ENCODE measurements around the gene ATP5F1C.

DNA sequence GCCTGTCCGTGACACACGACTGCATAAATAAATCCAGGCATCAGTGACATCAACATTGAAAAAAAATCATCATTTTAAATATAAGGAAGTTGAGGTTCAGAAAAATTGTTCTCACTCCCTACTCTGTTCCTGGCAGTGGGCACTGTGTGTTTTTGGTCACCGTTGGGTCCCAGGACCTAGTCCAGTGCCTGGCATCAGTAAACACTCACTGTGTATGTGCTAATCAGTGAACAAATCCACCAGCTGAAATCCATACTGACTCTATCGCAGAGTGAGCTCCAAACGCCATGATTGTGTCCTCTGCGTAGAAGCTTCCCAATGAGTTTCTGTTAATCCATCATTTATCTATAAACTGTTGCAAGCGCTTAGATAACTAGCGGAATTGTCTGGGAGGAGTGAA is 43.7 kb upstream of the ATP5F1C start:
- TF ChIP-seq, protein P1, sequence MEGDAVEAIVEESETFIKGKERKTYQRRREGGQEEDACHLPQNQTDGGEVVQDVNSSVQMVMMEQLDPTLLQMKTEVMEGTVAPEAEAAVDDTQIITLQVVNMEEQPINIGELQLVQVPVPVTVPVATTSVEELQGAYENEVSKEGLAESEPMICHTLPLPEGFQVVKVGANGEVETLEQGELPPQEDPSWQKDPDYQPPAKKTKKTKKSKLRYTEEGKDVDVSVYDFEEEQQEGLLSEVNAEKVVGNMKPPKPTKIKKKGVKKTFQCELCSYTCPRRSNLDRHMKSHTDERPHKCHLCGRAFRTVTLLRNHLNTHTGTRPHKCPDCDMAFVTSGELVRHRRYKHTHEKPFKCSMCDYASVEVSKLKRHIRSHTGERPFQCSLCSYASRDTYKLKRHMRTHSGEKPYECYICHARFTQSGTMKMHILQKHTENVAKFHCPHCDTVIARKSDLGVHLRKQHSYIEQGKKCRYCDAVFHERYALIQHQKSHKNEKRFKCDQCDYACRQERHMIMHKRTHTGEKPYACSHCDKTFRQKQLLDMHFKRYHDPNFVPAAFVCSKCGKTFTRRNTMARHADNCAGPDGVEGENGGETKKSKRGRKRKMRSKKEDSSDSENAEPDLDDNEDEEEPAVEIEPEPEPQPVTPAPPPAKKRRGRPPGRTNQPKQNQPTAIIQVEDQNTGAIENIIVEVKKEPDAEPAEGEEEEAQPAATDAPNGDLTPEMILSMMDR (IDR thresholded peaks at IDR 0.05) = no peak
- no peak for TF ChIP-seq POLR2AphosphoS5 (IDR thresholded peaks at IDR 0.05)
- no peak for TF ChIP-seq POLR2A (IDR thresholded peaks at IDR 0.05)
- no peak for TF ChIP-seq EP300 (IDR thresholded peaks at IDR 0.05)
